WTC11 (cell line): ENCODE data around the gene P2RX6. TPM values are rescaled to one million over a fixed set of nuclear protein-coding genes. Genes with fewer than 3 reads are reported as not detected.
"Not testable (repeated sequence)": the region's sequence is repeated elsewhere in the genome, so short reads cannot be mapped to it uniquely, and the experiment has no call there.

Source experiments
- ATAC-seq: fragments of 200-7000 bp; cut with Tn5 transposase; 2 replicates; pipeline ENCODE4 v1.10.0; 2021; ENCODE audit warnings: mild to moderate bottlenecking, moderate library complexity
- CTCF ChIA-PET: fragments of 300-600 bp; sonication (Branson Sonifier 250); formaldehyde crosslinking; loops from one replicate; lab custom pipeline; 2021; ENCODE audit warnings: antibody characterized with exemption; lab: Charles Lee
- POLR2A ChIA-PET: fragments of 350-600 bp; sonication (Branson Sonifier 250); formaldehyde crosslinking; loops from one replicate; lab custom pipeline; 2021; ENCODE audit warnings: antibody characterized with exemption; lab: Charles Lee
- DNase-seq: peaks from one replicate; pipeline ENCODE4 v3.0.0; 2021; ENCODE audit warnings: low spot score
- H3K27ac Mint-ChIP-seq: 2 replicates; pipeline ENCODE4 v1.8.0; 2021; ENCODE audit warnings: mixed read lengths
- H3K27me3 Mint-ChIP-seq: 2 replicates; pipeline ENCODE4 v1.8.0; 2021; ENCODE audit warnings: low read depth, mild to moderate bottlenecking, moderate library complexity, mixed read lengths
- H3K36me3 Mint-ChIP-seq: 2 replicates; pipeline ENCODE4 v1.8.0; 2021; ENCODE audit warnings: mixed read lengths
- H3K4me1 Mint-ChIP-seq: 2 replicates; pipeline ENCODE4 v1.8.0; 2022; ENCODE audit warnings: mixed read lengths
- H3K4me3 Mint-ChIP-seq: 2 replicates; pipeline ENCODE4 v1.8.0; 2021; ENCODE audit warnings: mild to moderate bottlenecking, moderate library complexity, mixed read lengths
- H3K9me3 Mint-ChIP-seq: 2 replicates; pipeline ENCODE4 v1.8.0; 2021; ENCODE audit warnings: mixed read lengths
- CREM ChIP-seq: sonication (generic); formaldehyde crosslinking; IDR thresholded peaks from 2 replicates; pipeline ENCODE4 v1.8.1; 2022; ENCODE audit warnings: mild to moderate bottlenecking, missing genetic modification reagents, moderate library complexity
- ELF4 ChIP-seq: sonication (generic); formaldehyde crosslinking; IDR thresholded peaks from 2 replicates; pipeline ENCODE4 v1.8.1; 2022; ENCODE audit warnings: low read depth, mild to moderate bottlenecking, moderate library complexity, missing genetic modification reagents
- GTF2I ChIP-seq: fragments of 250-450 bp; sonication (Bioruptor Pico); conservative IDR thresholded peaks from 2 replicates; pipeline ENCODE4 v1.4.0; 2021; ENCODE audit warnings: mild to moderate bottlenecking
- KAT7 ChIP-seq: sonication (generic); formaldehyde crosslinking; IDR thresholded peaks from 2 replicates; pipeline ENCODE4 v1.8.1; 2023; ENCODE audit warnings: missing genetic modification reagents, mild to moderate bottlenecking, borderline replicate concordance
- NFATC4 ChIP-seq: fragments of 250-450 bp; sonication (Bioruptor Pico); IDR thresholded peaks from 2 replicates; pipeline ENCODE4 v1.9.0; 2021; ENCODE audit warnings: mild to moderate bottlenecking
- TEAD4 ChIP-seq: sonication (generic); formaldehyde crosslinking; IDR thresholded peaks from 2 replicates; pipeline ENCODE4 v1.8.0; 2022; ENCODE audit warnings: mild to moderate bottlenecking, missing genetic modification reagents
- TP53 ChIP-seq: sonication (generic); formaldehyde crosslinking; IDR thresholded peaks from 2 replicates; pipeline ENCODE4 v1.8.1; 2023; ENCODE audit warnings: mild to moderate bottlenecking, missing genetic modification reagents
- ZNF423 ChIP-seq: fragments of 250-450 bp; sonication (Bioruptor Pico); IDR thresholded peaks from 2 replicates; pipeline ENCODE4 v2.1.2; 2022; ENCODE audit warnings: mild to moderate bottlenecking, moderate library complexity
- total RNA-seq: library from RNA; stranded (reverse); gene quantifications from 3 replicates; pipeline ENCODE4 v1.2.3, GENCODE V29; 2021
- TF ChIP-seq, protein P1 (sequence below): sonication (generic); formaldehyde crosslinking; IDR thresholded peaks from 2 replicates; pipeline ENCODE4 v1.8.1; 2023; ENCODE audit warnings: mild to moderate bottlenecking, missing genetic modification reagents, borderline replicate concordance
- TF ChIP-seq, protein P2 (sequence below): fragments of 250-450 bp; sonication (Bioruptor Pico); IDR thresholded peaks from 2 replicates; pipeline ENCODE4 v1.9.0; 2021; ENCODE audit warnings: mild to moderate bottlenecking

Gene P2RX6
- total RNA-seq, 1 experiment from 2014 or later: 0.13 TPM

DNA sequence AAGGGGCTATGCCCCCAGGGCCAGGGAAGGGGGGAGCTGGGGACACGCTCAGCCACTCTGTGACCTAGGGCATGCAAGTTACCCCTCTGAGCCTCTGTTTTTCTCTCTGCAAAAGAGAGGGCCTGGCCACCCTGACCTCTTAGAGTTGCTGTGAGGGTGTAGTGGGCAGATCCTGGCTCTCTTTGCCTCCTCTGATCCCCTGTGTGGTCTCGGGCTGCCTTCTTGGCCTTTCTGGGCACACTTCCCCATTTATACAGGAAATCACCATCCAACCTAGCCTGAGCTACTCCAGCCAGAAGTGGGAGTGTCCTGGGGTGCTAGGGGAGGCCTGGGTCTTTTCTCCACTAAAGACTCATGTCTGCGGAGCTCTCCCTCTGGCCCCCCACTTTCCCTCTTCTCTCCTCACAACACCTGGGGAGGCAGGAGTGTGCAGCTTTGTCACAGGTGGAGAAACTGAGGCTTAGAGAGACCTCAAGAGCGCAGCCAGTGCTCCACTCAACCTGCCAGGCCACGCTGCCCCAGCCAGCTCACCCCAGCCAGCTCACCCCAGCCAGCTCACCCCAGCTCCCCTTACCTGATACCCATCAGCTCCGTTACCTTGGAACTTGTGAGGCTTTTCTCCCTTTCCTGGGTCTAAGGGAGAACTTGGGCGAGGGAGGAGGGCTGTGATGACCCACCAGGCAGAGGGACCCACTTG lies 46.5 kb upstream of the P2RX6 start (continued):
- TF ChIP-seq, protein P1, sequence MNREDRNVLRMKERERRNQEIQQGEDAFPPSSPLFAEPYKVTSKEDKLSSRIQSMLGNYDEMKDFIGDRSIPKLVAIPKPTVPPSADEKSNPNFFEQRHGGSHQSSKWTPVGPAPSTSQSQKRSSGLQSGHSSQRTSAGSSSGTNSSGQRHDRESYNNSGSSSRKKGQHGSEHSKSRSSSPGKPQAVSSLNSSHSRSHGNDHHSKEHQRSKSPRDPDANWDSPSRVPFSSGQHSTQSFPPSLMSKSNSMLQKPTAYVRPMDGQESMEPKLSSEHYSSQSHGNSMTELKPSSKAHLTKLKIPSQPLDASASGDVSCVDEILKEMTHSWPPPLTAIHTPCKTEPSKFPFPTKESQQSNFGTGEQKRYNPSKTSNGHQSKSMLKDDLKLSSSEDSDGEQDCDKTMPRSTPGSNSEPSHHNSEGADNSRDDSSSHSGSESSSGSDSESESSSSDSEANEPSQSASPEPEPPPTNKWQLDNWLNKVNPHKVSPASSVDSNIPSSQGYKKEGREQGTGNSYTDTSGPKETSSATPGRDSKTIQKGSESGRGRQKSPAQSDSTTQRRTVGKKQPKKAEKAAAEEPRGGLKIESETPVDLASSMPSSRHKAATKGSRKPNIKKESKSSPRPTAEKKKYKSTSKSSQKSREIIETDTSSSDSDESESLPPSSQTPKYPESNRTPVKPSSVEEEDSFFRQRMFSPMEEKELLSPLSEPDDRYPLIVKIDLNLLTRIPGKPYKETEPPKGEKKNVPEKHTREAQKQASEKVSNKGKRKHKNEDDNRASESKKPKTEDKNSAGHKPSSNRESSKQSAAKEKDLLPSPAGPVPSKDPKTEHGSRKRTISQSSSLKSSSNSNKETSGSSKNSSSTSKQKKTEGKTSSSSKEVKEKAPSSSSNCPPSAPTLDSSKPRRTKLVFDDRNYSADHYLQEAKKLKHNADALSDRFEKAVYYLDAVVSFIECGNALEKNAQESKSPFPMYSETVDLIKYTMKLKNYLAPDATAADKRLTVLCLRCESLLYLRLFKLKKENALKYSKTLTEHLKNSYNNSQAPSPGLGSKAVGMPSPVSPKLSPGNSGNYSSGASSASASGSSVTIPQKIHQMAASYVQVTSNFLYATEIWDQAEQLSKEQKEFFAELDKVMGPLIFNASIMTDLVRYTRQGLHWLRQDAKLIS (CRISPR knock-in tag): no peak
- TF ChIP-seq GTF2I (CRISPR knock-in tag) (no peak), KAT7 (CRISPR knock-in tag) (no peak), ELF4 (no peak), CREM (CRISPR knock-in tag) (no peak), TEAD4 (CRISPR knock-in tag) (no peak), NFATC4 (no peak)
- TF ChIP-seq, protein P2, sequence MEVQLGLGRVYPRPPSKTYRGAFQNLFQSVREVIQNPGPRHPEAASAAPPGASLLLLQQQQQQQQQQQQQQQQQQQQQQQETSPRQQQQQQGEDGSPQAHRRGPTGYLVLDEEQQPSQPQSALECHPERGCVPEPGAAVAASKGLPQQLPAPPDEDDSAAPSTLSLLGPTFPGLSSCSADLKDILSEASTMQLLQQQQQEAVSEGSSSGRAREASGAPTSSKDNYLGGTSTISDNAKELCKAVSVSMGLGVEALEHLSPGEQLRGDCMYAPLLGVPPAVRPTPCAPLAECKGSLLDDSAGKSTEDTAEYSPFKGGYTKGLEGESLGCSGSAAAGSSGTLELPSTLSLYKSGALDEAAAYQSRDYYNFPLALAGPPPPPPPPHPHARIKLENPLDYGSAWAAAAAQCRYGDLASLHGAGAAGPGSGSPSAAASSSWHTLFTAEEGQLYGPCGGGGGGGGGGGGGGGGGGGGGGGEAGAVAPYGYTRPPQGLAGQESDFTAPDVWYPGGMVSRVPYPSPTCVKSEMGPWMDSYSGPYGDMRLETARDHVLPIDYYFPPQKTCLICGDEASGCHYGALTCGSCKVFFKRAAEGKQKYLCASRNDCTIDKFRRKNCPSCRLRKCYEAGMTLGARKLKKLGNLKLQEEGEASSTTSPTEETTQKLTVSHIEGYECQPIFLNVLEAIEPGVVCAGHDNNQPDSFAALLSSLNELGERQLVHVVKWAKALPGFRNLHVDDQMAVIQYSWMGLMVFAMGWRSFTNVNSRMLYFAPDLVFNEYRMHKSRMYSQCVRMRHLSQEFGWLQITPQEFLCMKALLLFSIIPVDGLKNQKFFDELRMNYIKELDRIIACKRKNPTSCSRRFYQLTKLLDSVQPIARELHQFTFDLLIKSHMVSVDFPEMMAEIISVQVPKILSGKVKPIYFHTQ (CRISPR knock-in tag): no peak

DNA sequence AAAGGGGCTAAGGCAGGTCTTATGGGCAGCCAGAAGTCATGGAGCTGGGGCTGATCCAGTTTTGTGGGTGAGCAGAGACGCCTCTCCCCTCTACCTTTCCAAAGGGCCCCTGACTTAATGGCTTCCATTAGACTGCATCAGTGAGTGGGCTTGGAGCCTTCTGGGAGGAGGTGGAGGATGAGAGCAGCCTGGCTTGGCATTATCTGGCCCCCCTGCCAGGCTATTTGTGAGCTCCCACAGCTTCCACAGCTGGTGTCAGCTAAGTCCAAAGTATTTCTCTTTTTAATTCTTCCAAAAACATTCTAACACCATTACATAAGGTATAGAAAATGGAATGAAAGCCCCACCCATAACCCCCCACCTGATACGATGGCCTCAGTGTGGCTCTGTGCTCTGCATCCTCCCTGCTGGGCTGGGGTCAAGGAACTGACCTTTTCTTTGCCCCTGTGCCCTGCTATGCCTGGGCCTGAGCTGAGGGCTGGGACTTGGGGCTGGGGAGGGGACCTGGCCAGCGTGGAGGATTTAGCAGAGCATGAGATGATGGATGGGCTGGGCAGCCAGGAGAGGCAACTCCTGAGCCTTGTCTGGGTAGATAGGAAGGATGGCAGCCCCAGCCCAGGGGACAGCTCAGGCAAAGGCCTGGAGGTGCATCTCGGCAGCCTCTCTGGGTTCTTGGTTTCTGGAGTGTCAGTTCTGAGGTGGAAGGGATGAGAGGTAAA lies 43.9 kb upstream of the P2RX6 start:
- DNase-seq: no peak
- H3K27me3 Mint-ChIP-seq: peaks cover 49% of the 10 kb centered on the region
- no peak for ATAC-seq

DNA sequence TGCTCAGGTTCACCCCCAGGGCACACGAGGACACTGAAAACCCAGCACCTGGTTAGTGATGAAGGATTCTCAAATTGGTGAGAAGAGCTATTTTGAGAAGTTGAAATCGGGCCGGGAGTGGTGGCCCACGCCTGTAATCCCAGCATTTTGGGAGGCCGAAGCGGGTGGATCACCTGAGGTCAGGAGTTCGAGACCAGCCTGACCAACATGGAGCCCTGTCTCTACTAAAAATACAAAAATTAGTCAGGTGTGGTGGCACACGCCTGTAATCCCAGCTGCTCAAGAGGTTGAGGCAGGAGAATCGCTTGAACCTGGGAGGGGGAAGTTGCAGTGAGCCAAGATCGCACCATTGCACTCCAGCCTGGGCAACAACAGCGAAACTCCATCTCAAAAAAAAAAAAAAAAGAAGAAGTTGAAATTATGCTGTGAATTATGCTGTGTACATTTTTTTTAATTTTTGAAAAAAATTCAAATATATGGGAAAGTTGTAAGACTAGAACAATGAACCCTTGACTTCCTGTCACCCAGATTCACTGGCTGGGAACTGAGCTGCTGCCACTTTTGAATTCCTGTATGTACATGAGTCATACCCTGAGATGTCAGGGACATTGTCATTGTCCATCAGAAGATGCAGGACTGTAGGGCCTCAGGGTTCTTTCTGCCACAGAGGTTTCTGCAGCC lies 42.8 kb upstream of the P2RX6 start:
- not testable (repeated sequence) for DNase-seq, H3K4me3 Mint-ChIP-seq, ATAC-seq, H3K9me3 Mint-ChIP-seq, H3K27ac Mint-ChIP-seq, H3K36me3 Mint-ChIP-seq
- peaks cover 11% of the 10 kb centered on the region for H3K4me1 Mint-ChIP-seq
- ChIA-PET CTCF (interaction anchor here (0.6 to 2.0 kb wide), 6 partner anchors 15 to 971 kb away, joined by 3 to 7 read pairs (median 4); partner anchors contain the start of gene CRKL), POLR2A (interaction anchor here (0.6 kb wide), 1 partner anchor 90 kb away, joined by 3 read pairs; no protein-coding TSS in a partner anchor)
- peaks cover 40% of the 10 kb centered on the region for H3K27me3 Mint-ChIP-seq

More for the DNA sequence above, 43.9 kb upstream of the P2RX6 start:
- TF ChIP-seq TP53 (CRISPR knock-in tag) (no peak), ZNF423 (CRISPR knock-in tag) (no peak)
- H3K36me3 Mint-ChIP-seq: no peaks in the 10 kb centered on the region
- peaks cover 11% of the 10 kb centered on the region for H3K4me1 Mint-ChIP-seq
- H3K4me3 Mint-ChIP-seq: no peak overlapping the region
- no peak overlapping the region for H3K27ac Mint-ChIP-seq
- no peaks in the 10 kb centered on the region for H3K9me3 Mint-ChIP-seq
- CTCF ChIA-PET: interaction anchor here (0.7 to 2.0 kb wide), 3 partner anchors 11 to 972 kb away, joined by 3 to 7 read pairs (median 3); partner anchors contain the start of gene LZTR1
- POLR2A ChIA-PET: interaction anchor here (0.8 kb wide), 1 partner anchor 11 kb away, joined by 3 read pairs; the partner anchor contains the start of gene LZTR1
